ENCODE data around the gene CALD1. TPM values are rescaled to one million over a fixed set of nuclear protein-coding genes. Genes with fewer than 3 reads are reported as not detected.

CALD1 gene
- total RNA-seq, 1 experiment from 2014 or later: 22.1 TPM

DNA sequence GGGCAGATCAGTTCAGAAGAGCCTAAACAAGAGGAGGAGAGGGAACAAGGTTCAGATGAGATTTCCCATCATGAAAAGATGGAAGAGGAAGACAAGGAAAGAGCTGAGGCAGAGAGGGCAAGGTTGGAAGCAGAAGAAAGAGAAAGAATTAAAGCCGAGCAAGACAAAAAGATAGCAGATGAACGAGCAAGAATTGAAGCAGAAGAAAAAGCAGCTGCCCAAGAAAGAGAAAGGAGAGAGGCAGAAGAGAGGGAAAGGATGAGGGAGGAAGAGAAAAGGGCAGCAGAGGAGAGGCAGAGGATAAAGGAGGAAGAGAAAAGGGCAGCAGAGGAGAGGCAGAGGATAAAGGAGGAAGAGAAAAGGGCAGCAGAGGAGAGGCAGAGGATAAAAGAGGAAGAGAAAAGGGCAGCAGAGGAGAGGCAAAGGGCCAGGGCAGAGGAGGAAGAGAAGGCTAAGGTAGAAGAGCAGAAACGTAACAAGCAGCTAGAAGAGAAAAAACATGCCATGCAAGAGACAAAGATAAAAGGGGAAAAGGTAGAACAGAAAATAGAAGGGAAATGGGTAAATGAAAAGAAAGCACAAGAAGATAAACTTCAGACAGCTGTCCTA, 154.1 kb downstream of the CALD1 start:
- Histone ChIP-seq H3K9ac (ENCODE audit: low read length) (no peak overlapping the region), H3K9me2 (replicated peaks; ENCODE audit: low read length) (no peaks in the 10 kb centered on the region), H3F3A (ENCODE audit: low read length, unreplicated experiment) (no peaks in the 10 kb centered on the region), H3K27me3 (ENCODE audit: low read length) (no peaks in the 10 kb centered on the region), H2AFZ (ENCODE audit: low read length) (no peak overlapping the region), H3K4me3 (ENCODE audit: low read length) (no peak overlapping the region), H3K4me2 (ENCODE audit: low read length) (no peak overlapping the region), H3K4me1 (ENCODE audit: insufficient read depth, low read length) (peaks cover 6% of the 10 kb centered on the region), H3K36me3 (ENCODE audit: low read depth, low read length) (no peaks in the 10 kb centered on the region; the same call in 1 of the 2 replicates), H3K27ac (ENCODE audit: low read length) (no peak overlapping the region), H4K20me1 (ENCODE audit: low read length) (no peaks in the 10 kb centered on the region), H3K79me2 (ENCODE audit: low read length) (no peaks in the 10 kb centered on the region), H3K9me3 (ENCODE audit: low read length) (no peaks in the 10 kb centered on the region)
- CTCF ChIA-PET: no interaction called here
- POLR2A ChIA-PET (ENCODE audit: unreplicated experiment): no interaction called here
- DNase-seq (no peak), ATAC-seq (no peak)
- BruUV-seq (replicated peaks): no TSS peak
- intact Hi-C loops (cut with micrococcal nuclease): no loop called here
- TF ChIP-seq EZH2 (IDR thresholded peaks at IDR 0.05; ENCODE audit: low read length, unreplicated experiment) (no peak), EZH2phosphoT487 (IDR thresholded peaks at IDR 0.05; ENCODE audit: borderline replicate concordance, low read length) (no peak)
- TF ChIP-seq, protein P1, sequence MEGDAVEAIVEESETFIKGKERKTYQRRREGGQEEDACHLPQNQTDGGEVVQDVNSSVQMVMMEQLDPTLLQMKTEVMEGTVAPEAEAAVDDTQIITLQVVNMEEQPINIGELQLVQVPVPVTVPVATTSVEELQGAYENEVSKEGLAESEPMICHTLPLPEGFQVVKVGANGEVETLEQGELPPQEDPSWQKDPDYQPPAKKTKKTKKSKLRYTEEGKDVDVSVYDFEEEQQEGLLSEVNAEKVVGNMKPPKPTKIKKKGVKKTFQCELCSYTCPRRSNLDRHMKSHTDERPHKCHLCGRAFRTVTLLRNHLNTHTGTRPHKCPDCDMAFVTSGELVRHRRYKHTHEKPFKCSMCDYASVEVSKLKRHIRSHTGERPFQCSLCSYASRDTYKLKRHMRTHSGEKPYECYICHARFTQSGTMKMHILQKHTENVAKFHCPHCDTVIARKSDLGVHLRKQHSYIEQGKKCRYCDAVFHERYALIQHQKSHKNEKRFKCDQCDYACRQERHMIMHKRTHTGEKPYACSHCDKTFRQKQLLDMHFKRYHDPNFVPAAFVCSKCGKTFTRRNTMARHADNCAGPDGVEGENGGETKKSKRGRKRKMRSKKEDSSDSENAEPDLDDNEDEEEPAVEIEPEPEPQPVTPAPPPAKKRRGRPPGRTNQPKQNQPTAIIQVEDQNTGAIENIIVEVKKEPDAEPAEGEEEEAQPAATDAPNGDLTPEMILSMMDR (conservative IDR thresholded peaks at IDR 0.05; ENCODE audit: low read depth, low read length): no peak

GRCh38 chr7:134935701-134936100, 156.3 kb downstream of the CALD1 start:
- no peak for DNase-seq
- BruUV-seq (replicated peaks): no TSS peak
- H3K79me2 ChIP-seq (ENCODE audit: low read length): no peaks in the 10 kb centered on the region

More at GRCh38 chr7:134935701-134936100, 156.3 kb downstream of the CALD1 start:
- Histone ChIP-seq H3K27ac (ENCODE audit: low read length) (no peak overlapping the region), H3K4me1 (ENCODE audit: insufficient read depth, low read length) (peaks cover 6% of the 10 kb centered on the region), H3K36me3 (ENCODE audit: low read depth, low read length) (no peaks in the 10 kb centered on the region; the same call in 1 of the 2 replicates), H3F3A (ENCODE audit: low read length, unreplicated experiment) (no peaks in the 10 kb centered on the region), H3K27me3 (ENCODE audit: low read length) (no peaks in the 10 kb centered on the region), H4K20me1 (ENCODE audit: low read length) (no peaks in the 10 kb centered on the region), H2AFZ (ENCODE audit: low read length) (no peak overlapping the region), H3K9me2 (replicated peaks; ENCODE audit: low read length) (no peaks in the 10 kb centered on the region), H3K4me3 (ENCODE audit: low read length) (no peak overlapping the region), H3K9me3 (ENCODE audit: low read length) (no peaks in the 10 kb centered on the region), H3K4me2 (ENCODE audit: low read length) (no peak overlapping the region), H3K9ac (ENCODE audit: low read length) (no peak overlapping the region)
- ChIA-PET CTCF (no interaction called here), POLR2A (ENCODE audit: unreplicated experiment) (no interaction called here)
- TF ChIP-seq, protein P1 (conservative IDR thresholded peaks at IDR 0.05; ENCODE audit: low read depth, low read length): no peak
- TF ChIP-seq EZH2 (IDR thresholded peaks at IDR 0.05; ENCODE audit: low read length, unreplicated experiment) (no peak), EZH2phosphoT487 (IDR thresholded peaks at IDR 0.05; ENCODE audit: borderline replicate concordance, low read length) (no peak)
- intact Hi-C loops (cut with micrococcal nuclease): no loop called here
- peak; percentile 31; the same call in 1 of the 2 replicates for ATAC-seq

All from PC-3 (cell line).